DOHH2 (cell line): ENCODE data around the gene CSRNP2.

Experiments
- CTCF ChIP-seq: fragments of 200-600 bp; sonication (generic); IDR thresholded peaks from one replicate; pipeline ENCODE4 v1.5.1; 2014; ENCODE audit warnings: antibody characterized with exemption, mild to moderate bottlenecking, low read depth, low read length; ENCODE audit not compliant: poor library complexity, severe bottlenecking
- EZH2phosphoT487 ChIP-seq: fragments of 200-600 bp; sonication (generic); IDR thresholded peaks from 2 replicates; pipeline ENCODE4 v1.6.1; 2017; ENCODE audit warnings: borderline replicate concordance, mild to moderate bottlenecking, antibody characterized with exemption, low read length, moderate library complexity, mixed read lengths

- TF ChIP-seq CTCF (no peak), EZH2phosphoT487 (no peak)
These were observed 31.6 kb downstream of the CSRNP2 start for GRCh38 chr12:51051787-51052186.
